SH-SY5Y (cell line): ENCODE data around the gene APBB1IP.

Experiments used
- GATA2 ChIP-seq: IDR thresholded peaks from 2 replicates; pipeline ENCODE4 v1.6.1; 2011; ENCODE audit warnings: mild to moderate bottlenecking, low read depth, low read length
- GATA3 ChIP-seq: IDR thresholded peaks from 2 replicates; pipeline ENCODE4 v1.6.1; 2011; ENCODE audit warnings: low read depth, mild to moderate bottlenecking, low read length, moderate library complexity

- no peak for TF ChIP-seq GATA3
- TF ChIP-seq GATA2 = no peak
Measured at GRCh38 chr10:26517141-26517867, 79.2 kb downstream of the APBB1IP start.
